H9 (cell line): Measurements from ENCODE around the gene FBN2. TPM values are rescaled to one million over a fixed set of nuclear protein-coding genes. Genes with fewer than 3 reads are reported as not detected.

Experiments used
- DNase-seq: peaks from one replicate; pipeline ENCODE4 v3.0.0-alpha.2; 2017
- H2AFZ ChIP-seq: one replicate; pipeline ENCODE4 v1.6.1; 2013; ENCODE audit warnings: mild to moderate bottlenecking, low read length, control low read depth, moderate library complexity
- H2AK5ac ChIP-seq: 2 replicates; pipeline ENCODE4 v1.6.1; 2013; ENCODE audit warnings: low read length, control low read depth, mixed read lengths; ENCODE audit not compliant: insufficient read length
- H2BK120ac ChIP-seq: one replicate; pipeline ENCODE4 v1.6.1; 2013; ENCODE audit warnings: low read depth, mild to moderate bottlenecking, low read length, control low read depth, inconsistent platforms; ENCODE audit not compliant: poor library complexity, severe bottlenecking
- H2BK12ac ChIP-seq: 2 replicates; pipeline ENCODE4 v1.6.1; 2013; ENCODE audit warnings: low read length, control low read depth, mixed read lengths, low read depth; ENCODE audit not compliant: insufficient read length
- H2BK15ac ChIP-seq: 2 replicates; pipeline ENCODE4 v1.6.1; 2013; ENCODE audit warnings: low read depth, low read length, control low read depth
- H2BK20ac ChIP-seq: one replicate; pipeline ENCODE4 v1.6.1; 2013; ENCODE audit warnings: low read depth, mild to moderate bottlenecking, low read length, control low read depth, inconsistent platforms; ENCODE audit not compliant: poor library complexity, severe bottlenecking
- H2BK5ac ChIP-seq: 2 replicates; pipeline ENCODE4 v1.6.1; 2013; ENCODE audit warnings: low read length, control low read depth, mixed read lengths; ENCODE audit not compliant: insufficient read length
- H3K14ac ChIP-seq: 2 replicates; pipeline ENCODE4 v1.6.1; 2013; ENCODE audit warnings: low read length, control low read depth; ENCODE audit not compliant: insufficient read depth
- H3K18ac ChIP-seq: 2 replicates; pipeline ENCODE4 v1.6.1; 2013; ENCODE audit warnings: low read depth, mild to moderate bottlenecking, mixed read lengths, low read length, control low read depth; ENCODE audit not compliant: insufficient read length
- H3K23ac ChIP-seq: 2 replicates; pipeline ENCODE4 v1.6.1; 2013; ENCODE audit warnings: low read length, control low read depth, mixed read lengths, low read depth; ENCODE audit not compliant: insufficient read length
- H3K23me2 ChIP-seq: 2 replicates; pipeline ENCODE4 v1.6.1; 2013; ENCODE audit warnings: low read depth, mild to moderate bottlenecking, mixed read lengths, low read length, control low read depth; ENCODE audit not compliant: insufficient read length, poor library complexity, severe bottlenecking
- H3K27ac ChIP-seq: 2 replicates; pipeline ENCODE4 v1.5.1; 2013; ENCODE audit warnings: low read length, control low read depth, mixed read lengths, low read depth; ENCODE audit not compliant: insufficient read length
- H3K27me3 ChIP-seq: 2 replicates; pipeline ENCODE4 v1.6.1; 2013; ENCODE audit warnings: low read length, control low read depth, inconsistent platforms; ENCODE audit not compliant: insufficient read depth
- H3K4ac ChIP-seq: 2 replicates; pipeline ENCODE4 v1.6.1; 2013; ENCODE audit warnings: low read depth, mild to moderate bottlenecking, control low read depth, inconsistent platforms, low read length, moderate library complexity
- H3K4me1 ChIP-seq: 2 replicates; pipeline ENCODE4 v1.6.1; 2013; ENCODE audit warnings: low read length, control low read depth, inconsistent platforms; ENCODE audit not compliant: insufficient read depth
- H3K4me2 ChIP-seq: 2 replicates; pipeline ENCODE4 v1.6.1; 2013; ENCODE audit warnings: low read length, control low read depth, mixed read lengths; ENCODE audit not compliant: insufficient read length, insufficient read depth
- H3K56ac ChIP-seq: 2 replicates; pipeline ENCODE4 v1.6.1; 2013; ENCODE audit warnings: low read depth, mild to moderate bottlenecking, mixed read lengths, low read length, control low read depth; ENCODE audit not compliant: insufficient read length
- H3K79me1 ChIP-seq: 2 replicates; pipeline ENCODE4 v1.6.1; 2013; ENCODE audit warnings: low read depth, mild to moderate bottlenecking, moderate library complexity, low read length, control low read depth, inconsistent platforms; ENCODE audit not compliant: insufficient read depth, poor library complexity, severe bottlenecking
- H3K79me2 ChIP-seq: 2 replicates; pipeline ENCODE4 v1.6.1; 2013; ENCODE audit warnings: low read length, control low read depth, inconsistent platforms; ENCODE audit not compliant: insufficient read depth
- H3K9ac ChIP-seq: 2 replicates; pipeline ENCODE4 v1.6.1; 2013; ENCODE audit warnings: low read length, control low read depth, mixed read lengths; ENCODE audit not compliant: insufficient read length; ENCODE audit errors: extremely low read depth
- H3K9me3 ChIP-seq: one replicate; pipeline ENCODE4 v1.6.1; 2013; ENCODE audit warnings: low read depth, low read length, inconsistent platforms; ENCODE audit not compliant: control insufficient read depth
- H3T11ph ChIP-seq: one replicate; pipeline ENCODE4 v1.6.1; 2013; ENCODE audit warnings: mild to moderate bottlenecking, low read length, control low read depth, inconsistent platforms
- H4K20me1 ChIP-seq: one replicate; pipeline ENCODE4 v1.6.1; 2013; ENCODE audit not compliant: control insufficient read depth, insufficient read length, insufficient read depth
- H4K5ac ChIP-seq: 2 replicates; pipeline ENCODE4 v1.6.1; 2013; ENCODE audit warnings: low read depth, mild to moderate bottlenecking, mixed read lengths, low read length, control low read depth; ENCODE audit not compliant: insufficient read length
- H4K8ac ChIP-seq: replicated peaks from 2 replicates; pipeline ENCODE4 v1.6.1; 2013; ENCODE audit warnings: low read length, control low read depth, mixed read lengths, low read depth; ENCODE audit not compliant: insufficient read length
- H4K91ac ChIP-seq: 2 replicates; pipeline ENCODE4 v1.6.1; 2013; ENCODE audit warnings: low read depth, mild to moderate bottlenecking, moderate library complexity, mixed read lengths, low read length, control low read depth; ENCODE audit not compliant: insufficient read length
- H3K27ac Mint-ChIP-seq, 3 experiments: 2 replicates in 2 of 3; 3 replicates in 1 of 3; pipeline ENCODE4 v1.8.0; 2020 to 2021; ENCODE audit warnings: mixed read lengths in 3 of 3, mild to moderate bottlenecking in 1 of 3, moderate library complexity in 1 of 3
- H3K27me3 Mint-ChIP-seq: 2 replicates; pipeline ENCODE4 v1.8.0; 2021; ENCODE audit warnings: low read depth, mild to moderate bottlenecking, moderate library complexity, mixed read lengths
- H3K36me3 Mint-ChIP-seq, 3 experiments: 2 replicates in 2 of 3; 3 replicates in 1 of 3; pipeline ENCODE4 v1.8.0; 2020 to 2021; ENCODE audit warnings: low read depth in 3 of 3, mixed read lengths in 3 of 3; ENCODE audit not compliant: insufficient read depth in 1 of 3
- H3K4me1 Mint-ChIP-seq, 2 experiments: 2 replicates each; pipeline ENCODE4 v1.8.0; 2020; ENCODE audit warnings: mixed read lengths in 2 of 2
- H3K4me3 Mint-ChIP-seq, 2 experiments: 2 replicates in 1 of 2; 3 replicates in 1 of 2; pipeline ENCODE4 v1.8.0; 2020 to 2021; ENCODE audit warnings: mild to moderate bottlenecking in 2 of 2, mixed read lengths in 2 of 2, moderate library complexity in 1 of 2
- H3K9me3 Mint-ChIP-seq, 2 experiments: 2 replicates in 1 of 2; 3 replicates in 1 of 2; pipeline ENCODE4 v1.8.0; 2020; ENCODE audit warnings: mild to moderate bottlenecking in 2 of 2, mixed read lengths in 2 of 2, moderate library complexity in 1 of 2
- CTCF ChIP-seq: fragments of 200-600 bp; sonication (generic); conservative IDR thresholded peaks from 3 replicates; pipeline ENCODE4 v1.8.0; 2021; ENCODE audit warnings: antibody characterized with exemption, mild to moderate bottlenecking
- WGBS: extraction: QIAGEN DNeasy Blood & Tissue Kit; methylation state at CpG from one replicate; pipeline ENCODE4 v1.1.7; 2013; ENCODE audit warnings: missing lambda C conversion rate, low lambda C conversion rate, mixed read lengths; ENCODE audit not compliant: insufficient read length; ENCODE audit errors: extremely low coverage; 5-methylcytosine and 5-hydroxymethylcytosine counted together
- total RNA-seq: library from RNA; stranded (reverse); gene quantifications from 2 replicates; pipeline ENCODE4 v1.2.1, GENCODE V29; 2021

The FBN2 gene
- total RNA-seq, 1 experiment from 2014 or later: 8.3 TPM

- no peak overlapping the region for H2AFZ ChIP-seq
- no peaks in the 10 kb centered on the region for H3K79me1 ChIP-seq
- no peak overlapping the region for H3K14ac ChIP-seq
- no peak overlapping the region for H3K56ac ChIP-seq
- H3K18ac ChIP-seq: no peak overlapping the region
- no peak overlapping the region for H3K27ac ChIP-seq
- H3K4me3 Mint-ChIP-seq: no peak overlapping the region
- no peak overlapping the region for H2BK12ac ChIP-seq
- H3K9me3 ChIP-seq: no peaks in the 10 kb centered on the region
- no peak overlapping the region for H2AK5ac ChIP-seq
- H3K23me2 ChIP-seq: no peaks in the 10 kb centered on the region
- no peak overlapping the region for H4K8ac ChIP-seq
- no peak overlapping the region for H2BK20ac ChIP-seq
- no peak overlapping the region for H3K9ac ChIP-seq
- no peak for TF ChIP-seq CTCF
- H3K4ac ChIP-seq: no peak overlapping the region
- no peak overlapping the region for H2BK5ac ChIP-seq
- H3K27me3 Mint-ChIP-seq: no peaks in the 10 kb centered on the region
- no CpG with 5 or more reads among the region's 1 CpG for WGBS
- H2BK15ac ChIP-seq: no peak overlapping the region
- no peaks in the 10 kb centered on the region for H3K27me3 ChIP-seq
- H3K27ac Mint-ChIP-seq: no peak overlapping the region; a peak in 1 of 7 replicates
- no peak overlapping the region for H4K91ac ChIP-seq
- no peak overlapping the region for H2BK120ac ChIP-seq
- DNase-seq: no peak
- no peak overlapping the region for H3T11ph ChIP-seq
- H3K4me1 Mint-ChIP-seq: no peaks in the 10 kb centered on the region
- no peaks in the 10 kb centered on the region for H4K20me1 ChIP-seq
- no peak overlapping the region for H3K23ac ChIP-seq
- H4K5ac ChIP-seq: no peak overlapping the region
- H3K4me1 ChIP-seq: no peaks in the 10 kb centered on the region
- H3K4me2 ChIP-seq: no peak overlapping the region
- H3K79me2 ChIP-seq: no peaks in the 10 kb centered on the region
- no peaks in the 10 kb centered on the region for H3K9me3 Mint-ChIP-seq
- peaks cover 0 to 10% (median 0%) of the 10 kb centered on the region in 3 experiments; a peak in 2 of 7 replicates for H3K36me3 Mint-ChIP-seq
Observed at GRCh38 chr5:128519827-128520226, 18.2 kb downstream of the FBN2 start.
